GM19463 (cell line): Measurements from ENCODE around the gene NOTCH2.

Experiments used
- ATAC-seq: cut with Tn5 transposase; IDR thresholded peaks from one replicate; pipeline ENCODE4 v1.9.1; 2021; ENCODE audit warnings: mild to moderate bottlenecking, moderate library complexity; ENCODE audit not compliant: unreplicated experiment

The NOTCH2 gene

GRCh38 chr1:119948342-119949214 is 120.9 kb downstream of the NOTCH2 start:
- ATAC-seq = peak; percentile 71

- ATAC-seq = no peak
Observed at GRCh38 chr1:119947468-119947867, 122.0 kb downstream of the NOTCH2 start.

- no peak for ATAC-seq
Observed at GRCh38 chr1:119946724-119947123, 122.7 kb downstream of the NOTCH2 start.

GRCh38 chr1:119943216-119943615 is 126.2 kb downstream of the NOTCH2 start:
- no peak for ATAC-seq

- no peak for ATAC-seq
Observed at GRCh38 chr1:119941392-119941791, 128.1 kb downstream of the NOTCH2 start.

- ATAC-seq = no peak
Observed at GRCh38 chr1:119940697-119941096, 128.8 kb downstream of the NOTCH2 start.

GRCh38 chr1:119937198-119937597 is 132.3 kb downstream of the NOTCH2 start:
- no peak for ATAC-seq

- no peak for ATAC-seq
Observed at GRCh38 chr1:119935915-119936314, 133.5 kb downstream of the NOTCH2 start.

- no peak for ATAC-seq
Observed at GRCh38 chr1:119935373-119935772, 134.1 kb downstream of the NOTCH2 start.

GRCh38 chr1:119933397-119933796 is 136.1 kb downstream of the NOTCH2 start:
- ATAC-seq = no peak

GRCh38 chr1:119929643-119930315 is 139.7 kb downstream of the NOTCH2 start:
- ATAC-seq = no peak

GRCh38 chr1:119926553-119926952 is 142.9 kb downstream of the NOTCH2 start:
- no peak for ATAC-seq

- ATAC-seq = no peak
Observed at GRCh38 chr1:119924948-119925898, 144.2 kb downstream of the NOTCH2 start.

GRCh38 chr1:119920104-119920968 is 149.1 kb downstream of the NOTCH2 start:
- ATAC-seq = no peak

- no peak for ATAC-seq
Observed at GRCh38 chr1:119919241-119919640, 150.2 kb downstream of the NOTCH2 start.

- no peak for ATAC-seq
Observed at GRCh38 chr1:119918301-119918700, 151.2 kb downstream of the NOTCH2 start.

- ATAC-seq = no peak
Observed at GRCh38 chr1:119917304-119918055, 152.0 kb downstream of the NOTCH2 start.

GRCh38 chr1:119915517-119915916 is 153.9 kb downstream of the NOTCH2 start:
- no peak for ATAC-seq

GRCh38 chr1:119914071-119914470 is 155.4 kb downstream of the NOTCH2 start:
- ATAC-seq = no peak
